ENCODE measurements around the gene CYP2C19. TPM values are rescaled to one million over a fixed set of nuclear protein-coding genes. Genes with fewer than 3 reads are reported as not detected.
"Not testable (repeated sequence)": the region's sequence is repeated elsewhere in the genome, so short reads cannot be mapped to it uniquely, and the experiment has no call there.

The CYP2C19 gene
- total and polyA plus RNA-seq, 9 donors, result 0.05 to 0.19 TPM; not detected in 7

GRCh38 chr10:94780844-94781243 is 18.4 kb downstream of the CYP2C19 start:
- Histone ChIP-seq H3K27me3 (ENCODE audit: control insufficient read depth, insufficient read depth, low read length) (no peaks in the 10 kb centered on the region), H3K9me3 (replicated peaks; ENCODE audit: control insufficient read depth, low read depth, low read length) (no peaks in the 10 kb centered on the region), H3K27ac (ENCODE audit: low read length) (no peak overlapping the region), H3K4me3 (ENCODE audit: low read length) (no peak overlapping the region), H3K4me1 (ENCODE audit: control insufficient read depth, insufficient read depth, low read length) (no peaks in the 10 kb centered on the region), H3K36me3 (ENCODE audit: control insufficient read depth, insufficient read depth, low read length) (no peaks in the 10 kb centered on the region)
- no peak for DNase-seq
- no CpG with 5 or more reads among the region's 1 CpG for WGBS (ENCODE audit: insufficient coverage)

- Histone ChIP-seq H3K27me3 (ENCODE audit: control insufficient read depth, insufficient read depth, low read length) (no peaks in the 10 kb centered on the region), H3K9me3 (replicated peaks; ENCODE audit: control insufficient read depth, low read depth, low read length) (peaks cover 6% of the 10 kb centered on the region), H3K4me3 (ENCODE audit: low read length) (no peak overlapping the region), H3K4me1 (ENCODE audit: control insufficient read depth, insufficient read depth, low read length) (no peaks in the 10 kb centered on the region), H3K36me3 (ENCODE audit: control insufficient read depth, insufficient read depth, low read length) (no peaks in the 10 kb centered on the region), H3K27ac (ENCODE audit: low read length) (no peak overlapping the region)
- DNase-seq, result no peak
Observed at GRCh38 chr10:94784256-94784655, 21.8 kb downstream of the CYP2C19 start.

GRCh38 chr10:94785211-94785610 is 22.7 kb downstream of the CYP2C19 start:
- no peaks in the 10 kb centered on the region for H3K36me3 ChIP-seq (ENCODE audit: control insufficient read depth, insufficient read depth, low read length)

DNA sequence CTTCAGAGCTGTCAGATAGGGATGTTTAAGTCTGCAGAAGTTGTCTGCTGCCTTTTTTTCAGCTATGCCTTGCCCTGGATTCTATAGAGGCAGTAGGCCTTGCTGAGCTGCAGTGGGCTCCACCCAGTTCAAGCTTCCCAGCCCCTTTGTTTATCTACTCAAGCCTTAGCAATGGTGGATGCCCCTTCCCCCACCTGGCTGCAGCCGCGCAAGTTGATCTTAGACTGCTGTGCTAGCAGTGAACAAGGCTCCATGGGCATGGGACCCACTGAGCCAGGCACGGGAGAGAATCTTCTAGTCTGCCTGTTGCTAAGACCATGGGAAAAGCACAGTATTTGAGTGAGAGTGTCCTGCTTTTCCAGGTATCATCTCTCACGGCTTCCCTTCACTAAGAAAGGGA is 38.1 kb downstream of the CYP2C19 start:
- WGBS (ENCODE audit: insufficient coverage), result 100% methylated on average over 2 of the region's 4 CpGs
- H3K27ac ChIP-seq (ENCODE audit: low read length); H3K4me1 ChIP-seq (ENCODE audit: control insufficient read depth, insufficient read depth, low read length); DNase-seq; H3K4me3 ChIP-seq (ENCODE audit: low read length); H3K27me3 ChIP-seq (ENCODE audit: control insufficient read depth, insufficient read depth, low read length); H3K36me3 ChIP-seq (ENCODE audit: control insufficient read depth, insufficient read depth, low read length): not testable (repeated sequence)
- H3K9me3 ChIP-seq (replicated peaks; ENCODE audit: control insufficient read depth, low read depth, low read length), result peaks cover 19% of the 10 kb centered on the region

More at GRCh38 chr10:94785211-94785610, 22.7 kb downstream of the CYP2C19 start:
- H3K4me3 ChIP-seq (ENCODE audit: low read length), result no peak overlapping the region
- DNase-seq, result no peak
- peaks cover 6% of the 10 kb centered on the region for H3K9me3 ChIP-seq (replicated peaks; ENCODE audit: control insufficient read depth, low read depth, low read length)
- no CpG with 5 or more reads among the region's 2 CpGs for WGBS (ENCODE audit: insufficient coverage)
- no peaks in the 10 kb centered on the region for H3K4me1 ChIP-seq (ENCODE audit: control insufficient read depth, insufficient read depth, low read length)
- no peaks in the 10 kb centered on the region for H3K27me3 ChIP-seq (ENCODE audit: control insufficient read depth, insufficient read depth, low read length)
- no peak overlapping the region for H3K27ac ChIP-seq (ENCODE audit: low read length)

GRCh38 chr10:94803307-94803706 is 40.8 kb downstream of the CYP2C19 start:
- H3K4me1 ChIP-seq (ENCODE audit: control insufficient read depth, insufficient read depth, low read length), result no peaks in the 10 kb centered on the region
- H3K4me3 ChIP-seq (ENCODE audit: low read length), result no peak overlapping the region
- DNase-seq, result no peak
- no CpG with 5 or more reads among the region's 1 CpG for WGBS (ENCODE audit: insufficient coverage)
- H3K36me3 ChIP-seq (ENCODE audit: control insufficient read depth, insufficient read depth, low read length), result no peaks in the 10 kb centered on the region
- peaks cover 19% of the 10 kb centered on the region for H3K9me3 ChIP-seq (replicated peaks; ENCODE audit: control insufficient read depth, low read depth, low read length)
- H3K27me3 ChIP-seq (ENCODE audit: control insufficient read depth, insufficient read depth, low read length), result no peaks in the 10 kb centered on the region
- no peak overlapping the region for H3K27ac ChIP-seq (ENCODE audit: low read length)

GRCh38 chr10:94830025-94830424 is 67.5 kb downstream of the CYP2C19 start:
- H3K9me3 ChIP-seq (replicated peaks; ENCODE audit: control insufficient read depth, low read depth, low read length); H3K27ac ChIP-seq (ENCODE audit: low read length); DNase-seq; H3K27me3 ChIP-seq (ENCODE audit: control insufficient read depth, insufficient read depth, low read length); H3K4me1 ChIP-seq (ENCODE audit: control insufficient read depth, insufficient read depth, low read length); H3K36me3 ChIP-seq (ENCODE audit: control insufficient read depth, insufficient read depth, low read length); H3K4me3 ChIP-seq (ENCODE audit: low read length): not testable (repeated sequence)
- WGBS (ENCODE audit: insufficient coverage), result 70% methylated on average over 2 of the region's 13 CpGs

DNA sequence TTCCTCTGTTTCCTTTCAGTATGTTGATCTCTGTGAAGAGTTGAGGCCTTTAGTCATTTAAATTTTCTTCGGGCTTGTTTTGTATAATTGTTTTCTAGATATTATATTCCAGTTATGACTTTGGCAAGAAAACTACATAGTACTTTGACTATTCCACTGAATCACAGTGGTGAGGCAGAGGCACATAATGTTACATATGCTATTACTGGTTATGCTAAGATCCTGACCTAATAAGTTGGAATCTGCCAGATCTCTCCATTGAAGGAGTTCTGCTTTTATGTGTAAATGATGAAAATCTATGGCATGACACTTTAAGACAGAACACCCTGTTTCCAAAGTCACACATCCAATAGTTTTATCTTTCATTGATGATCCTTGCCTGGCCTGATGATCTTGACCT is 83.7 kb downstream of the CYP2C19 start:
- whole genome bisulfite sequencing (ENCODE audit: insufficient coverage), result no CpG with 5 or more reads among the region's 1 CpG
- Histone ChIP-seq H3K36me3 (ENCODE audit: control insufficient read depth, insufficient read depth, low read length) (no peaks in the 10 kb centered on the region), H3K27me3 (ENCODE audit: control insufficient read depth, insufficient read depth, low read length) (no peaks in the 10 kb centered on the region), H3K9me3 (replicated peaks; ENCODE audit: control insufficient read depth, low read depth, low read length) (peaks cover 4% of the 10 kb centered on the region), H3K4me1 (ENCODE audit: control insufficient read depth, insufficient read depth, low read length) (no peaks in the 10 kb centered on the region), H3K4me3 (ENCODE audit: low read length) (no peak overlapping the region), H3K27ac (ENCODE audit: low read length) (no peak overlapping the region)
- no peak for DNase-seq

- Histone ChIP-seq H3K4me1 (ENCODE audit: control insufficient read depth, insufficient read depth, low read length) (no peaks in the 10 kb centered on the region), H3K36me3 (ENCODE audit: control insufficient read depth, insufficient read depth, low read length) (no peaks in the 10 kb centered on the region), H3K9me3 (replicated peaks; ENCODE audit: control insufficient read depth, low read depth, low read length) (peaks cover 3% of the 10 kb centered on the region), H3K27me3 (ENCODE audit: control insufficient read depth, insufficient read depth, low read length) (no peaks in the 10 kb centered on the region), H3K27ac (ENCODE audit: low read length) (no peak overlapping the region), H3K4me3 (ENCODE audit: low read length) (no peak overlapping the region)
- no peak for DNase-seq
- no CpG with 5 or more reads among the region's 1 CpG for WGBS (ENCODE audit: insufficient coverage)
Observed at GRCh38 chr10:94850766-94851165, 88.3 kb downstream of the CYP2C19 start.

DNA sequence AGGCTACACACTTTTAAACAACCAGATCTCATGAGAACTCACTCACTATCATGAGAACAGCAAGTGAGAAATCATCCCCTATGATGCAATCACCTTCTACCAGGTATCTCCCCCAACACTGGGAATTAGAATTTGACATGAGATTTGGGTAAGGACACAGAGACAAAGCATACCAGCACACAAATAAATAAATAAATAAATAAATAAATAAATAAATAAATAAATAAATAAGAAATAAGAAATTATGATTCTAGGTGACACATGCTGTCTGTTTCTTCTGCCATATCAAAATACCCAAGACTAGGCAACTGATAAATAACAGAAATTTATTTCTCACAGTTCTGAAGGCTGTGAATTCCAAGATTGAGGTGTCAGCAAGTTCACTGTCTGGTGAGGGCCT is 88.8 kb downstream of the CYP2C19 start:
- Histone ChIP-seq H3K9me3 (replicated peaks; ENCODE audit: control insufficient read depth, low read depth, low read length) (peaks cover 3% of the 10 kb centered on the region), H3K36me3 (ENCODE audit: control insufficient read depth, insufficient read depth, low read length) (no peaks in the 10 kb centered on the region), H3K27ac (ENCODE audit: low read length) (no peak overlapping the region), H3K27me3 (ENCODE audit: control insufficient read depth, insufficient read depth, low read length) (no peaks in the 10 kb centered on the region), H3K4me3 (ENCODE audit: low read length) (no peak overlapping the region), H3K4me1 (ENCODE audit: control insufficient read depth, insufficient read depth, low read length) (no peaks in the 10 kb centered on the region)
- DNase-seq, result no peak

- WGBS (ENCODE audit: insufficient coverage), result no CpG with 5 or more reads among the region's 3 CpGs
- Histone ChIP-seq H3K4me1 (ENCODE audit: control insufficient read depth, insufficient read depth, low read length) (no peaks in the 10 kb centered on the region), H3K27ac (ENCODE audit: low read length) (no peak overlapping the region), H3K4me3 (ENCODE audit: low read length) (no peak overlapping the region), H3K9me3 (replicated peaks; ENCODE audit: control insufficient read depth, low read depth, low read length) (peaks cover 3% of the 10 kb centered on the region), H3K36me3 (ENCODE audit: control insufficient read depth, insufficient read depth, low read length) (no peaks in the 10 kb centered on the region), H3K27me3 (ENCODE audit: control insufficient read depth, insufficient read depth, low read length) (no peaks in the 10 kb centered on the region)
- no peak for DNase-seq
Observed at GRCh38 chr10:94852438-94852837, 90.0 kb downstream of the CYP2C19 start.

DNA sequence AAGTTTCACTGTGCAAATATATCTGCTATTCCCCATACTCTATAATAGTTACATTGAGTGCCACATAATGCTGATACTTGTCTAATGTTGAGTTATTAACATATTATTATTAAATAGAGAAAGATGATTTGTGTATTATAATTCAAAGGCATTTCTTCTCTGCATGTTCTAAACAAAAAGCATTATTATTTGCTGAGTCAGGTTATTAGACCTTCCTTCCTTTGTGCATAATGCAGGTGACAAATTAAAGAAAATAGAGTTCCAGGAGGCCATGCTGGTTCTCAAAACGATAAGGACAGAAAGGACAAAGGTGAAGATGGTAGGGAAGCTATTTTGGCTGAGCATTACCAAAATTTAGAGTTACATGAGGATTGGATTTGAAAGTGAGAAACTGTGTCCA is 90.6 kb downstream of the CYP2C19 start:
- WGBS (ENCODE audit: insufficient coverage), result no CpG with 5 or more reads among the region's 1 CpG
- Histone ChIP-seq H3K27me3 (ENCODE audit: control insufficient read depth, insufficient read depth, low read length) (no peaks in the 10 kb centered on the region), H3K36me3 (ENCODE audit: control insufficient read depth, insufficient read depth, low read length) (no peaks in the 10 kb centered on the region), H3K4me3 (ENCODE audit: low read length) (no peak overlapping the region), H3K27ac (ENCODE audit: low read length) (no peak overlapping the region), H3K9me3 (replicated peaks; ENCODE audit: control insufficient read depth, low read depth, low read length) (peaks cover 6% of the 10 kb centered on the region), H3K4me1 (ENCODE audit: control insufficient read depth, insufficient read depth, low read length) (no peaks in the 10 kb centered on the region)
- no peak for DNase-seq
